Measurements from ENCODE around the gene FAM200A. TPM values are rescaled to one million over a fixed set of nuclear protein-coding genes. Genes with fewer than 3 reads are reported as not detected.
"Not testable (repeated sequence)": the region's sequence is repeated elsewhere in the genome, so short reads cannot be mapped to it uniquely, and the experiment has no call there.

The FAM200A gene
- total RNA-seq, 1 donor from 2014 or later = 6.3 TPM

GRCh38 chr7:99594948-99595745, 43.2 kb upstream of the FAM200A start:
- H3K36me3 Mint-ChIP-seq (ENCODE audit: unreplicated experiment) = no peaks in the 10 kb centered on the region
- H3K9me3 Mint-ChIP-seq (ENCODE audit: unreplicated experiment) = no peaks in the 10 kb centered on the region
- no peak for TF ChIP-seq CTCF (IDR thresholded peaks at IDR 0.05)
- H3K4me1 Mint-ChIP-seq (ENCODE audit: unreplicated experiment) = no peaks in the 10 kb centered on the region
- H3K4me3 Mint-ChIP-seq (ENCODE audit: unreplicated experiment) = no peak overlapping the region
- no peak overlapping the region for H3K27ac Mint-ChIP-seq (ENCODE audit: unreplicated experiment)
- H3K27me3 Mint-ChIP-seq (ENCODE audit: unreplicated experiment) = peaks cover 2% of the 10 kb centered on the region
- DNase-seq (ENCODE audit: extremely low spot score, unreplicated experiment) = no peak

- DNase-seq (ENCODE audit: extremely low spot score, unreplicated experiment) = no peak
- Mint-ChIP-seq H3K4me3 (ENCODE audit: unreplicated experiment) (no peak overlapping the region), H3K27me3 (ENCODE audit: unreplicated experiment) (peaks cover 10% of the 10 kb centered on the region), H3K4me1 (ENCODE audit: unreplicated experiment) (no peaks in the 10 kb centered on the region), H3K27ac (ENCODE audit: unreplicated experiment) (no peak overlapping the region), H3K9me3 (ENCODE audit: unreplicated experiment) (no peaks in the 10 kb centered on the region), H3K36me3 (ENCODE audit: unreplicated experiment) (no peaks in the 10 kb centered on the region)
- no peak for TF ChIP-seq CTCF (IDR thresholded peaks at IDR 0.05)
Measured at GRCh38 chr7:99588868-99589267, 37.0 kb upstream of the FAM200A start.

- H3K36me3 Mint-ChIP-seq (ENCODE audit: unreplicated experiment); H3K9me3 Mint-ChIP-seq (ENCODE audit: unreplicated experiment); H3K4me1 Mint-ChIP-seq (ENCODE audit: unreplicated experiment); DNase-seq (ENCODE audit: extremely low spot score, unreplicated experiment); H3K27me3 Mint-ChIP-seq (ENCODE audit: unreplicated experiment): not testable (repeated sequence)
- Mint-ChIP-seq H3K4me3 (ENCODE audit: unreplicated experiment) (peak overlapping the region; percentile 85), H3K27ac (ENCODE audit: unreplicated experiment) (peak overlapping the region; percentile 69)
Measured at GRCh38 chr7:99580778-99581332, 28.9 kb upstream of the FAM200A start.

- no peaks in the 10 kb centered on the region for H3K36me3 Mint-ChIP-seq (ENCODE audit: unreplicated experiment)
- H3K9me3 Mint-ChIP-seq (ENCODE audit: unreplicated experiment) = no peaks in the 10 kb centered on the region
- TF ChIP-seq CTCF (IDR thresholded peaks at IDR 0.05) = peak; percentile 58
- peak overlapping the region; percentile 69 for H3K27ac Mint-ChIP-seq (ENCODE audit: unreplicated experiment)
- peaks cover 10% of the 10 kb centered on the region for H3K4me1 Mint-ChIP-seq (ENCODE audit: unreplicated experiment)
- no peaks in the 10 kb centered on the region for H3K27me3 Mint-ChIP-seq (ENCODE audit: unreplicated experiment)
- no peak for DNase-seq (ENCODE audit: extremely low spot score, unreplicated experiment)
- peak overlapping the region; percentile 85 for H3K4me3 Mint-ChIP-seq (ENCODE audit: unreplicated experiment)
Measured at GRCh38 chr7:99579956-99580777, 28.3 kb upstream of the FAM200A start.

- Mint-ChIP-seq H3K27ac (ENCODE audit: unreplicated experiment) (no peak overlapping the region), H3K36me3 (ENCODE audit: unreplicated experiment) (no peaks in the 10 kb centered on the region), H3K27me3 (ENCODE audit: unreplicated experiment) (no peaks in the 10 kb centered on the region), H3K4me3 (ENCODE audit: unreplicated experiment) (peak overlapping the region; percentile 85), H3K4me1 (ENCODE audit: unreplicated experiment) (peaks cover 10% of the 10 kb centered on the region), H3K9me3 (ENCODE audit: unreplicated experiment) (no peaks in the 10 kb centered on the region)
- TF ChIP-seq CTCF (IDR thresholded peaks at IDR 0.05) = no peak
- no peak for DNase-seq (ENCODE audit: extremely low spot score, unreplicated experiment)
Measured at GRCh38 chr7:99579281-99579955, 27.5 kb upstream of the FAM200A start.

Measured in osteocyte (in vitro differentiated cells).